IMR-90 (cell line): Measurements from ENCODE around the gene KCNMA1. TPM values are rescaled to one million over a fixed set of nuclear protein-coding genes. Genes with fewer than 3 reads are reported as not detected.
A peak's percentile ranks its signal among the peaks of the same experiment; 100 is the strongest.

Source experiments
- ATAC-seq: fragments of 200-7000 bp; cut with Tn5 transposase; 2 replicates; pipeline ENCODE4 v1.9.1; 2020; ENCODE audit warnings: low read depth, mild to moderate bottlenecking, moderate library complexity
- BruUV-seq: library from RNA; stranded (reverse); fragments of 400-500 nt; replicated peaks from 2 replicates; lab custom pipeline; 2021; lab: Mats Ljungman, UMichigan
- CTCF ChIA-PET: fragments of 300-600 bp; formaldehyde crosslinking; extraction: SDS; loops from one replicate; lab custom pipeline; 2021; ENCODE audit warnings: antibody characterized with exemption; lab: Yijun Ruan, JAX
- POLR2A ChIA-PET: fragments of 300-600 bp; sonication (Branson Sonifier 250); formaldehyde crosslinking; loops from one replicate; lab custom pipeline; 2022; ENCODE audit warnings: antibody characterized with exemption; ENCODE audit not compliant: unreplicated experiment; lab: Charles Lee
- DNase-seq: peaks from one replicate; pipeline ENCODE4 v3.0.0; 2013
- H2AFZ ChIP-seq: replicated peaks from 2 replicates; pipeline ENCODE3; 2013; ENCODE audit warnings: low read length, mild to moderate bottlenecking; ENCODE audit not compliant: poor library complexity
- H2AK5ac ChIP-seq: 2 replicates; pipeline ENCODE4 v1.6.1; 2013; ENCODE audit warnings: low read depth, low read length, inconsistent platforms
- H2AK9ac ChIP-seq: replicated peaks from 2 replicates; pipeline ENCODE3; 2013; ENCODE audit warnings: mild to moderate bottlenecking, low read depth, low read length, moderate library complexity; ENCODE audit not compliant: poor library complexity
- H2BK120ac ChIP-seq: 2 replicates; pipeline ENCODE4 v1.6.1; 2013; ENCODE audit warnings: low read depth, low read length, inconsistent platforms
- H2BK15ac ChIP-seq: 3 replicates; pipeline ENCODE4 v1.6.1; 2013; ENCODE audit warnings: low read depth, low read length, inconsistent platforms
- H2BK20ac ChIP-seq: 2 replicates; pipeline ENCODE4 v1.6.1; 2013; ENCODE audit warnings: low read depth, mild to moderate bottlenecking, inconsistent platforms, low read length, moderate library complexity
- H2BK5ac ChIP-seq: 2 replicates; pipeline ENCODE4 v1.6.1; 2013; ENCODE audit warnings: mild to moderate bottlenecking, low read depth, low read length, inconsistent platforms; ENCODE audit not compliant: poor library complexity, severe bottlenecking
- H3K14ac ChIP-seq: replicated peaks from 2 replicates; pipeline ENCODE4 v1.6.1; 2013; ENCODE audit warnings: low read depth, low read length, inconsistent platforms
- H3K18ac ChIP-seq: 2 replicates; pipeline ENCODE4 v1.6.1; 2013; ENCODE audit warnings: low read depth, low read length, control low read depth
- H3K23ac ChIP-seq: 2 replicates; pipeline ENCODE4 v1.6.1; 2013; ENCODE audit warnings: low read depth, low read length, inconsistent platforms
- H3K27ac ChIP-seq: 2 replicates; pipeline ENCODE4 v1.5.1; 2013; ENCODE audit warnings: mild to moderate bottlenecking, control low read depth, low read length; ENCODE audit not compliant: insufficient read depth
- H3K27me3 ChIP-seq: 2 replicates; pipeline ENCODE4 v1.6.1; 2013; ENCODE audit warnings: low read length; ENCODE audit not compliant: control insufficient read depth, insufficient read depth
- H3K36me3 ChIP-seq: 2 replicates; pipeline ENCODE4 v1.6.1; 2013; ENCODE audit warnings: low read length, mixed read lengths; ENCODE audit not compliant: control insufficient read depth, insufficient read depth
- H3K4ac ChIP-seq: 2 replicates; pipeline ENCODE4 v1.6.1; 2013; ENCODE audit warnings: low read depth, low read length, inconsistent platforms
- H3K4me1 ChIP-seq: 2 replicates; pipeline ENCODE4 v1.6.1; 2013; ENCODE audit warnings: low read length, mixed read lengths; ENCODE audit not compliant: control insufficient read depth, insufficient read depth
- H3K4me2 ChIP-seq: 2 replicates; pipeline ENCODE4 v1.6.1; 2013; ENCODE audit warnings: low read depth, mild to moderate bottlenecking, control low read depth, low read length, moderate library complexity
- H3K4me3 ChIP-seq: 2 replicates; pipeline ENCODE4 v1.5.1; 2013; ENCODE audit warnings: low read depth, mild to moderate bottlenecking, control low read depth, low read length, moderate library complexity; ENCODE audit not compliant: insufficient read depth
- H3K56ac ChIP-seq: 2 replicates; pipeline ENCODE4 v1.6.1; 2013; ENCODE audit warnings: low read length, inconsistent platforms; ENCODE audit not compliant: insufficient read depth; ENCODE audit errors: extremely low read depth
- H3K79me1 ChIP-seq, 2 experiments: 2 replicates each; pipeline ENCODE4 v1.6.1; 2013; ENCODE audit warnings: low read length in 2 of 2, inconsistent platforms in 1 of 2, low read depth in 1 of 2
- H3K9ac ChIP-seq: 2 replicates; pipeline ENCODE4 v1.6.1; 2013; ENCODE audit warnings: low read depth, low read length, control low read depth
- H3K9me1 ChIP-seq: 2 replicates; pipeline ENCODE4 v1.6.1; 2013; ENCODE audit warnings: low read length, inconsistent platforms; ENCODE audit not compliant: insufficient read depth
- H3K9me3 ChIP-seq: 2 replicates; pipeline ENCODE4 v1.6.1; 2013; ENCODE audit warnings: low read length; ENCODE audit not compliant: control insufficient read depth, insufficient read depth
- H4K20me1 ChIP-seq: 2 replicates; pipeline ENCODE4 v1.6.1; 2013; ENCODE audit warnings: low read length, inconsistent platforms; ENCODE audit not compliant: insufficient read depth
- H4K5ac ChIP-seq: 2 replicates; pipeline ENCODE4 v1.6.1; 2013; ENCODE audit warnings: mild to moderate bottlenecking, low read depth, low read length, control low read depth
- H4K8ac ChIP-seq, 2 experiments: 2 replicates each; pipeline ENCODE4 v1.6.1; 2013; ENCODE audit warnings: low read depth in 2 of 2, low read length in 2 of 2, control low read depth in 1 of 2, inconsistent platforms in 1 of 2
- H4K91ac ChIP-seq: 2 replicates; pipeline ENCODE4 v1.6.1; 2013; ENCODE audit warnings: low read depth, low read length, inconsistent platforms; ENCODE audit not compliant: insufficient read depth
- CEBPB ChIP-seq: IDR thresholded peaks from 2 replicates; pipeline ENCODE4 v1.6.1; 2012; ENCODE audit warnings: low read depth, low read length, improper control_type of control experiment
- FOS ChIP-seq: fragments of 150-350 bp; IDR thresholded peaks from 2 replicates; pipeline ENCODE4 v1.6.1; 2016; ENCODE audit warnings: low read depth, low read length
- POLR2A ChIP-seq: IDR thresholded peaks from 2 replicates; pipeline ENCODE4 v1.6.1; 2012; ENCODE audit warnings: mild to moderate bottlenecking, low read depth, low read length
- whole genome bisulfite sequencing, 2 experiments: methylation state at CpG; one replicate each; pipeline versions ENCODE4 v1.1.5 to v1.1.7; 2013; ENCODE audit warnings: missing lambda C conversion rate in 2 of 2; ENCODE audit not compliant: insufficient read length in 1 of 2; ENCODE audit errors: extremely low coverage in 2 of 2; 5-methylcytosine and 5-hydroxymethylcytosine counted together
- dilution Hi-C: fragments of 300-500 bp; cut with HindIII; formaldehyde crosslinking; loops from one replicate; pipeline ENCODE4 v1.14.3; 2018; ENCODE audit warnings: low sequenced_read_pairs; ENCODE audit not compliant: unreplicated experiment
- in situ Hi-C: fragments of 300-500 bp; cut with MboI; formaldehyde crosslinking; loops from 3 replicates; pipeline ENCODE4 v1.14.3; 2019; ENCODE audit warnings: low sequenced_read_pairs, inconsistent platforms, mixed read lengths
- intact Hi-C: fragments of 100-400 bp; cut with micrococcal nuclease; formaldehyde crosslinking; loops from 2 replicates; pipeline ENCODE4 v1.10.0; 2022
- polyA plus RNA-seq, 3 experiments: library from polyadenylated mRNA; depleted of rRNA; stranded (reverse); fragments of >200 nt; gene quantifications; 2 replicates each; pipeline ENCODE4 v1.2.3, GENCODE V29; 2012; ENCODE audit warnings: low replicate concordance in 1 of 3
- total RNA-seq: library from RNA; depleted of rRNA; stranded (reverse); fragments of >200 nt; gene quantifications from 2 replicates; pipeline ENCODE4 v1.2.3, GENCODE V29; 2012
- TF ChIP-seq, protein P1 (sequence below): fragments of 150-350 bp; IDR thresholded peaks from 2 replicates; pipeline ENCODE4 v1.6.1; 2016; ENCODE audit warnings: low read depth, mild to moderate bottlenecking, low read length, moderate library complexity, borderline replicate concordance

Gene KCNMA1
- total and polyA plus RNA-seq, 2 of the 4 experiments (the other 2 are of a cell fraction): 25.6 to 29.6 TPM

DNA sequence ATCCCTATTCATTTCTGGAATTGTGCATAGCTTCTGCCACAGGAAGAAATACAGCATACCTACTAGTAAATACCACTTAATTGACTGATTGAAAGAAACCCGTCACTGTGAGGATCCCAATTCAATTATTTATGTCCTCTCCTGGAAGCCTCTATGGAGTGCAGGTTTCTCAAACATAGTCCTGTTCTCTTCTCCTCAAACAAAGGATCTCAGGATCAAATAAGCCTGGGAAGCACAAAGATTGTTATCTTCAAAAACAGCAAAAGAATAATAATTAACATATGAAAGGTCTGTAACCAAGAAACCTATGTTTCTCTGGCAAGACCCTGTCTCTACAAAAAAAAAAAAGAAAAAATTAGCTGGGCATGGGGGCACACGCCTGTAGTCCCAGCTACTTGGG lies 127.3 kb downstream of the KCNMA1 start:
- Histone ChIP-seq H2BK20ac (no peak overlapping the region), H4K8ac (no peak overlapping the region), H4K20me1 (peaks cover 3% of the 10 kb centered on the region; the same call in 1 of the 2 replicates), H2AFZ (no peak overlapping the region), H2BK15ac (no peak overlapping the region; the same call in 2 of the 3 replicates), H3K18ac (no peak overlapping the region), H3K9me1 (peaks cover 35% of the 10 kb centered on the region), H2BK120ac (no peak overlapping the region), H2BK5ac (no peak overlapping the region), H3K9me3 (no peaks in the 10 kb centered on the region), H4K5ac (no peak overlapping the region), H3K4me2 (no peak overlapping the region), H2AK5ac (no peak overlapping the region), H3K9ac (no peak overlapping the region), H3K79me1 (peaks cover 2 to 44% of the 10 kb centered on the region in 2 experiments; a peak in 3 of 4 replicates), H3K4me3 (no peak overlapping the region), H3K4me1 (peaks cover 32% of the 10 kb centered on the region), H3K36me3 (no peaks in the 10 kb centered on the region), H3K27ac (no peak overlapping the region), H3K4ac (no peak overlapping the region), H3K23ac (no peak overlapping the region), H3K27me3 (no peaks in the 10 kb centered on the region), H2AK9ac (no peak overlapping the region), H4K91ac (0 out of 2 replicates have a peak overlapping the region, but pooled peaks have one; percentile 6), H3K56ac (no peak overlapping the region), H3K14ac (no peak overlapping the region)
- TF ChIP-seq FOS (no peak), CEBPB (no peak), POLR2A (no peak)
- TF ChIP-seq, protein P1, sequence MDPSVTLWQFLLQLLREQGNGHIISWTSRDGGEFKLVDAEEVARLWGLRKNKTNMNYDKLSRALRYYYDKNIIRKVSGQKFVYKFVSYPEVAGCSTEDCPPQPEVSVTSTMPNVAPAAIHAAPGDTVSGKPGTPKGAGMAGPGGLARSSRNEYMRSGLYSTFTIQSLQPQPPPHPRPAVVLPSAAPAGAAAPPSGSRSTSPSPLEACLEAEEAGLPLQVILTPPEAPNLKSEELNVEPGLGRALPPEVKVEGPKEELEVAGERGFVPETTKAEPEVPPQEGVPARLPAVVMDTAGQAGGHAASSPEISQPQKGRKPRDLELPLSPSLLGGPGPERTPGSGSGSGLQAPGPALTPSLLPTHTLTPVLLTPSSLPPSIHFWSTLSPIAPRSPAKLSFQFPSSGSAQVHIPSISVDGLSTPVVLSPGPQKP: no peak
- CTCF ChIA-PET: no interaction called here
- in situ Hi-C loops (no loop called here), dilution Hi-C loops (no loop called here), intact Hi-C loops (loop anchor here (5.0 kb wide), 2 partner anchors 83 to 343 kb away; no protein-coding TSS in a partner anchor)
- POLR2A ChIA-PET: no interaction called here
- 100% methylated on average over 1 of the region's 2 CpGs; no CpG with 5 or more reads in 1 of the 2 experiments for WGBS, 2 experiments
- no peak for DNase-seq
- no peak for ATAC-seq
- BruUV-seq: no TSS peak
